BJ (cell line): Measurements from ENCODE around the gene KLHL7. TPM values are rescaled to one million over a fixed set of nuclear protein-coding genes. Genes with fewer than 3 reads are reported as not detected.
A peak's percentile ranks its signal among the peaks of the same experiment; 100 is the strongest.

ENCODE experiments used
- CTCF ChIA-PET: fragments of 350-600 bp; formaldehyde crosslinking; extraction: SDS; loops from one replicate; lab custom pipeline; 2021; ENCODE audit warnings: antibody characterized with exemption, inconsistent platforms; lab: Yijun Ruan, JAX
- POLR2A ChIA-PET: fragments of 300-600 bp; sonication (Branson Sonifier 250); formaldehyde crosslinking; extraction: SDS; loops from one replicate; lab custom pipeline; 2021; ENCODE audit warnings: antibody characterized with exemption; lab: Charles Lee
- DNase-seq: peaks from one replicate; pipeline ENCODE4 v3.0.0-alpha.2; 2011; ENCODE audit warnings: low read depth
- H3K27me3 ChIP-seq: 2 replicates; pipeline ENCODE4 v1.6.0; 2011; ENCODE audit warnings: low read length; ENCODE audit not compliant: control insufficient read depth, insufficient read depth
- H3K36me3 ChIP-seq: 2 replicates; pipeline ENCODE4 v1.5.1; 2011; ENCODE audit warnings: low read length; ENCODE audit not compliant: control insufficient read depth, insufficient read depth
- H3K4me3 ChIP-seq: 2 replicates; pipeline ENCODE4 v1.5.1; 2011; ENCODE audit warnings: low read depth, mild to moderate bottlenecking, control low read depth, low read length
- polyA plus RNA-seq: library from polyadenylated mRNA; depleted of rRNA; stranded (reverse); fragments of >200 nt; gene quantifications from 2 replicates; pipeline ENCODE4 v1.2.3, GENCODE V29; 2011
- TF ChIP-seq, protein P1 (sequence below): IDR thresholded peaks from 2 replicates; pipeline ENCODE4 v1.5.1; 2011; ENCODE audit warnings: low read depth, mild to moderate bottlenecking, control low read depth, inconsistent platforms, low read length, moderate library complexity; ENCODE audit not compliant: insufficient read depth

Gene KLHL7
- polyA plus RNA-seq, 1 experiment, result 14.8 TPM

DNA sequence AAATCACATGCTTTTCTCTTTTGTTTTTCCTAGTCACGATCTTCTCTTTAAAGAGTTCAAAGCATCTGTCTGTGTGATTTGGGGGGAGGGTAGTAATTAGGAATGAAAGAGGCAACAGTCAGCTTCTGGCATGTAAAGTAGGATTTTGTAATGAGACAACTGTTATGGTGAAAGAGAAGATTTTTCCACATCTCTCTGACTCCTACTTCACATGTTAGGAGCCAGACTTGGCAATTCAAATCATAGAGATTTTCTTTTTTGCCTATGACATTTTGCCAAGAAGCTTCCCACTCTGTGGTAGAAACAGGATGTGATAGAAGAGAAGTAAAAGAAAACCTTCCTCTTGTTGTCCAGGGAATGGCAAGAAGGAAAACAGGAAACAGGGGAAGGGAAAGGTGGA lies 38.3 kb upstream of the KLHL7 start:
- Histone ChIP-seq H3K36me3 (no peaks in the 10 kb centered on the region), H3K27me3 (no peaks in the 10 kb centered on the region), H3K4me3 (no peak overlapping the region)
- POLR2A ChIA-PET, result no interaction called here
- TF ChIP-seq, protein P1, sequence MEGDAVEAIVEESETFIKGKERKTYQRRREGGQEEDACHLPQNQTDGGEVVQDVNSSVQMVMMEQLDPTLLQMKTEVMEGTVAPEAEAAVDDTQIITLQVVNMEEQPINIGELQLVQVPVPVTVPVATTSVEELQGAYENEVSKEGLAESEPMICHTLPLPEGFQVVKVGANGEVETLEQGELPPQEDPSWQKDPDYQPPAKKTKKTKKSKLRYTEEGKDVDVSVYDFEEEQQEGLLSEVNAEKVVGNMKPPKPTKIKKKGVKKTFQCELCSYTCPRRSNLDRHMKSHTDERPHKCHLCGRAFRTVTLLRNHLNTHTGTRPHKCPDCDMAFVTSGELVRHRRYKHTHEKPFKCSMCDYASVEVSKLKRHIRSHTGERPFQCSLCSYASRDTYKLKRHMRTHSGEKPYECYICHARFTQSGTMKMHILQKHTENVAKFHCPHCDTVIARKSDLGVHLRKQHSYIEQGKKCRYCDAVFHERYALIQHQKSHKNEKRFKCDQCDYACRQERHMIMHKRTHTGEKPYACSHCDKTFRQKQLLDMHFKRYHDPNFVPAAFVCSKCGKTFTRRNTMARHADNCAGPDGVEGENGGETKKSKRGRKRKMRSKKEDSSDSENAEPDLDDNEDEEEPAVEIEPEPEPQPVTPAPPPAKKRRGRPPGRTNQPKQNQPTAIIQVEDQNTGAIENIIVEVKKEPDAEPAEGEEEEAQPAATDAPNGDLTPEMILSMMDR, result no peak
- no peak for DNase-seq
- CTCF ChIA-PET, result interaction anchor here (3.1 kb wide), 1 partner anchor 12 kb away, joined by 14 read pairs; no protein-coding TSS in a partner anchor

- ChIA-PET POLR2A (no interaction called here), CTCF (interaction anchor here (0.6 to 1.0 kb wide), 3 partner anchors 14 to 123 kb away, joined by 3 read pairs; no protein-coding TSS in a partner anchor)
- DNase-seq, result no peak
- TF ChIP-seq, protein P1, result peak; percentile 35; the same call in 1 of the 2 replicates
- Histone ChIP-seq H3K27me3 (no peaks in the 10 kb centered on the region), H3K36me3 (no peaks in the 10 kb centered on the region), H3K4me3 (no peak overlapping the region)
These were observed 33.5 kb upstream of the KLHL7 start for GRCh38 chr7:23072048-23072447.

GRCh38 chr7:23072922-23073321 lies 32.7 kb upstream of the KLHL7 start:
- CTCF ChIA-PET, result interaction anchor here (0.6 to 1.0 kb wide), 4 partner anchors 17 to 553 kb away, joined by 3 to 6 read pairs (median 3); no protein-coding TSS in a partner anchor
- Histone ChIP-seq H3K4me3 (no peak overlapping the region), H3K36me3 (no peaks in the 10 kb centered on the region), H3K27me3 (peaks cover 2% of the 10 kb centered on the region; the same call in 1 of the 2 replicates)
- TF ChIP-seq, protein P1, result 0 out of 2 replicates have a peak, but pooled peaks have one; percentile 3
- no peak for DNase-seq
- POLR2A ChIA-PET, result no interaction called here

GRCh38 chr7:23074443-23075261 lies 30.9 kb upstream of the KLHL7 start:
- no peak overlapping the region for H3K4me3 ChIP-seq
- H3K36me3 ChIP-seq, result no peaks in the 10 kb centered on the region
- CTCF ChIA-PET, result interaction anchor here (0.7 to 1.1 kb wide), 2 partner anchors 350 to 519 kb away, joined by 3 read pairs; no protein-coding TSS in a partner anchor
- H3K27me3 ChIP-seq, result peaks cover 2% of the 10 kb centered on the region; the same call in 1 of the 2 replicates
- no peak for DNase-seq
- POLR2A ChIA-PET, result no interaction called here
- TF ChIP-seq, protein P1, result no peak

GRCh38 chr7:23075571-23075970 lies 30.0 kb upstream of the KLHL7 start:
- TF ChIP-seq, protein P1, result no peak
- ChIA-PET POLR2A (no interaction called here), CTCF (no interaction called here)
- no peak for DNase-seq
- H3K4me3 ChIP-seq, result no peak overlapping the region
- peaks cover 2% of the 10 kb centered on the region; the same call in 1 of the 2 replicates for H3K27me3 ChIP-seq
- no peaks in the 10 kb centered on the region for H3K36me3 ChIP-seq
